Mesendoderm (in vitro differentiated cells): ENCODE results near the gene ARAP2.

Source experiments
- DNase-seq: peaks from one replicate; pipeline ENCODE4 v3.0.0; 2013
- H2AK5ac ChIP-seq: 2 replicates; pipeline ENCODE4 v1.6.1; 2013; ENCODE audit warnings: low read length, inconsistent platforms
- H2BK120ac ChIP-seq: 2 replicates; pipeline ENCODE4 v1.6.1; 2013; ENCODE audit warnings: low read depth, mild to moderate bottlenecking, low read length, moderate library complexity, mixed read lengths
- H2BK15ac ChIP-seq: replicated peaks from 2 replicates; pipeline ENCODE4 v1.6.1; 2013; ENCODE audit warnings: low read depth, mild to moderate bottlenecking, moderate library complexity
- H2BK5ac ChIP-seq: 2 replicates; pipeline ENCODE4 v1.6.1; 2013; ENCODE audit warnings: low read length, inconsistent platforms
- H3K18ac ChIP-seq: 2 replicates; pipeline ENCODE4 v1.6.1; 2013; ENCODE audit warnings: mild to moderate bottlenecking, low read length, mixed read lengths
- H3K23ac ChIP-seq: one replicate; pipeline ENCODE4 v1.6.1; 2013; ENCODE audit warnings: low read length
- H3K27ac ChIP-seq: 2 replicates; pipeline ENCODE4 v1.5.1; 2013; ENCODE audit warnings: low read depth, mild to moderate bottlenecking, inconsistent platforms, low read length, moderate library complexity
- H3K27me3 ChIP-seq: 2 replicates; pipeline ENCODE4 v1.6.1; 2013; ENCODE audit warnings: low read length, control low read depth, mild to moderate bottlenecking, inconsistent platforms; ENCODE audit not compliant: insufficient read depth, poor library complexity
- H3K36me3 ChIP-seq: 2 replicates; pipeline ENCODE4 v1.6.1; 2013; ENCODE audit warnings: low read length, inconsistent platforms; ENCODE audit not compliant: control insufficient read depth, insufficient read depth
- H3K4ac ChIP-seq: one replicate; pipeline ENCODE4 v1.6.1; 2013; ENCODE audit warnings: low read depth, mild to moderate bottlenecking, low read length, moderate library complexity
- H3K4me1 ChIP-seq: 2 replicates; pipeline ENCODE4 v1.6.1; 2013; ENCODE audit warnings: low read depth, low read length, inconsistent platforms; ENCODE audit not compliant: control insufficient read depth
- H3K4me2 ChIP-seq: 2 replicates; pipeline ENCODE4 v1.6.1; 2013; ENCODE audit warnings: low read length
- H3K4me3 ChIP-seq: 2 replicates; pipeline ENCODE4 v1.5.1; 2013; ENCODE audit warnings: mild to moderate bottlenecking, low read length
- H3K56ac ChIP-seq: one replicate; pipeline ENCODE4 v1.6.1; 2013; ENCODE audit warnings: low read length
- H3K79me1 ChIP-seq: 2 replicates; pipeline ENCODE4 v1.6.1; 2013; ENCODE audit warnings: low read length, inconsistent platforms
- H3K79me2 ChIP-seq: 2 replicates; pipeline ENCODE4 v1.6.1; 2013; ENCODE audit warnings: mild to moderate bottlenecking, low read length; ENCODE audit not compliant: control insufficient read depth, insufficient read depth
- H3K9ac ChIP-seq: 2 replicates; pipeline ENCODE4 v1.6.1; 2013; ENCODE audit warnings: low read length, inconsistent platforms
- H4K5ac ChIP-seq: one replicate; pipeline ENCODE4 v1.6.1; 2013; ENCODE audit warnings: low read length
- H4K8ac ChIP-seq: one replicate; pipeline ENCODE4 v1.6.1; 2013; ENCODE audit warnings: low read depth, mild to moderate bottlenecking, control low read depth, low read length, moderate library complexity
- WGBS: extraction: QIAGEN DNeasy Blood & Tissue Kit; methylation state at CpG from one replicate; pipeline ENCODE4 v1.1.7; 2013; ENCODE audit warnings: low lambda C conversion rate, missing lambda C conversion rate; ENCODE audit not compliant: insufficient coverage; ENCODE audit errors: extremely low coverage; 5-methylcytosine and 5-hydroxymethylcytosine counted together

The ARAP2 gene

DNA sequence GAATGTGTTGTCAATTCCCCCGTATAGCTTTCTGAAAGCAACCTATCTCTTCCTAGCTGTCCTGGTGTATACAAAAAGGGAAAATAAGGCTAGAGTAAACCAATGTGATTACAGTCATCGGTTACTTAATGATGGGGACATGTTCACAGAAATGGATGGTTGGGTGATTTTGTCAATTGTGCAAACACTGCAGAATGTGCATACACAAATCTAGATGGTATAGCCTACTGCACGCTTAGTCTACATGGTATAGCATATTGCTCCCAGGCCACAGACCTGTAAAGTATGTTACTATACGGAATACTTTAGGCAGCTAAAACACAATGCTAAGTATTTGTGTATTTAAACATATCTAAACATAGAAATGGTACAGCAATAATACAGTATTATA is 42.2 kb upstream of the ARAP2 start:
- H3K4me1 ChIP-seq = no peaks in the 10 kb centered on the region
- no peak overlapping the region for H3K18ac ChIP-seq
- no peak overlapping the region for H2AK5ac ChIP-seq
- DNase-seq = no peak
- no peaks in the 10 kb centered on the region for H3K27me3 ChIP-seq
- no peak overlapping the region for H2BK5ac ChIP-seq
- H4K5ac ChIP-seq = no peak overlapping the region
- no peak overlapping the region for H3K27ac ChIP-seq
- H3K9ac ChIP-seq = no peak overlapping the region
- H3K4me2 ChIP-seq = no peak overlapping the region
- no peak overlapping the region for H3K4ac ChIP-seq
- H3K56ac ChIP-seq = no peak overlapping the region
- no peaks in the 10 kb centered on the region for H3K79me2 ChIP-seq
- no peak overlapping the region for H4K8ac ChIP-seq
- no peak overlapping the region for H3K4me3 ChIP-seq
- no peaks in the 10 kb centered on the region for H3K36me3 ChIP-seq
- H2BK15ac ChIP-seq = no peak overlapping the region
- H2BK120ac ChIP-seq = no peak overlapping the region
- no peak overlapping the region for H3K23ac ChIP-seq
- no peaks in the 10 kb centered on the region for H3K79me1 ChIP-seq
- WGBS = no CpG with 5 or more reads among the region's 4 CpGs

GRCh38 chr4:36285784-36286480 is 41.6 kb upstream of the ARAP2 start:
- no peak overlapping the region for H3K4me3 ChIP-seq
- WGBS = no CpG with 5 or more reads among the region's 6 CpGs
- no peak overlapping the region for H4K5ac ChIP-seq
- H2BK5ac ChIP-seq = no peak overlapping the region
- H3K36me3 ChIP-seq = no peaks in the 10 kb centered on the region
- H3K56ac ChIP-seq = no peak overlapping the region
- H2BK120ac ChIP-seq = no peak overlapping the region
- H4K8ac ChIP-seq = no peak overlapping the region
- no peak for DNase-seq
- H3K79me2 ChIP-seq = no peaks in the 10 kb centered on the region
- no peak overlapping the region for H3K9ac ChIP-seq
- no peak overlapping the region for H2AK5ac ChIP-seq
- H3K79me1 ChIP-seq = no peaks in the 10 kb centered on the region
- no peaks in the 10 kb centered on the region for H3K4me1 ChIP-seq
- H3K27me3 ChIP-seq = no peaks in the 10 kb centered on the region
- H3K27ac ChIP-seq = no peak overlapping the region
- H3K4me2 ChIP-seq = no peak overlapping the region
- H3K23ac ChIP-seq = no peak overlapping the region
- no peak overlapping the region for H3K4ac ChIP-seq
- no peak overlapping the region for H2BK15ac ChIP-seq
- H3K18ac ChIP-seq = no peak overlapping the region

- Histone ChIP-seq H3K36me3 (no peaks in the 10 kb centered on the region), H3K4me2 (no peak overlapping the region), H2BK120ac (no peak overlapping the region), H3K56ac (no peak overlapping the region), H3K23ac (no peak overlapping the region), H3K9ac (no peak overlapping the region), H4K8ac (no peak overlapping the region), H3K79me1 (no peaks in the 10 kb centered on the region), H2BK5ac (no peak overlapping the region), H3K4ac (no peak overlapping the region), H4K5ac (no peak overlapping the region), H3K4me1 (peaks cover 5% of the 10 kb centered on the region), H2AK5ac (no peak overlapping the region), H3K27me3 (no peaks in the 10 kb centered on the region), H2BK15ac (no peak overlapping the region), H3K18ac (no peak overlapping the region), H3K27ac (no peak overlapping the region), H3K79me2 (no peaks in the 10 kb centered on the region), H3K4me3 (no peak overlapping the region)
- no peak for DNase-seq
- no CpG with 5 or more reads among the region's 2 CpGs for WGBS
Measured at GRCh38 chr4:36283912-36284465, 39.7 kb upstream of the ARAP2 start.

- H4K8ac ChIP-seq = no peak overlapping the region
- H3K27me3 ChIP-seq = no peaks in the 10 kb centered on the region
- no peaks in the 10 kb centered on the region for H3K36me3 ChIP-seq
- no peak overlapping the region for H3K18ac ChIP-seq
- no peak overlapping the region for H3K9ac ChIP-seq
- H3K4ac ChIP-seq = no peak overlapping the region
- H3K4me2 ChIP-seq = no peak overlapping the region
- H3K27ac ChIP-seq = no peak overlapping the region
- no peak overlapping the region for H3K23ac ChIP-seq
- H2BK5ac ChIP-seq = no peak overlapping the region
- H4K5ac ChIP-seq = no peak overlapping the region
- no peak overlapping the region for H2BK15ac ChIP-seq
- H3K56ac ChIP-seq = no peak overlapping the region
- DNase-seq = no peak
- no peak overlapping the region for H3K4me3 ChIP-seq
- H3K79me1 ChIP-seq = no peaks in the 10 kb centered on the region
- peaks cover 5% of the 10 kb centered on the region for H3K4me1 ChIP-seq
- no peak overlapping the region for H2AK5ac ChIP-seq
- H3K79me2 ChIP-seq = no peaks in the 10 kb centered on the region
- no peak overlapping the region for H2BK120ac ChIP-seq
Measured at GRCh38 chr4:36282503-36283030, 38.3 kb upstream of the ARAP2 start.

DNA sequence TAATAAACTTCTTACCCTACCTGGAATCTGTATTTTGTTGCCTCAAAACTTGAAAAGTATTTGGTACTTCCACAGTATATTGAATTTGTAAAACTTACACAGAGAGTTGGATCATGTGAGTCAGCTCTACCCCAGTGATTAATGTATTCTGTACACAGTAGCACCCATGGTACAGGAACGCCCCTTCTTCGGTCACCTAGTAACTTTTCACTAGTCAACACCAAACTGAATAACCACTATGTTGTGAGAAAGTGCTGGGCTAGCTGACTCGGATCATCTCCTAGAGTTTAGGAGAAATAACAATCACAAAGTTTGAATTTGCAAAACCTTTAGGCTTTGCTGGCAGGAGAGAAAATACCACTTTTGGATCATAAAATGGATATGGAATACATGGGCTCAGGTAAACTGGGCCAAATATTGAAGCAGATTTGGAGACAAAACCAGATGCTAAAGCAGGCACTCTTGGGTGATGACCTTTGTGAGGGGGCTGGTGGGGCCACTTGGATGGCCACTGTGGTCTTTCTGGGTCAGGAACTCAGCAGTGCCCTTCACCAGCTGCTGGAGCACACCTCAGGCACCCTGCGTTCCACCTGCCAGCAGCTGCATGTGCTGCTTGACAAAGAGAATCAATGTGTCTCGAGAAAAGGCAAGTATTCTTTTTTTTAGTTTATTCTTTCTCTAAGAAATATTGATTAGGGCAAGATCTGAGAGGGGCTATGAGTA is 37.2 kb upstream of the ARAP2 start, which contains the start of gene DTHD1:
Gene DTHD1 (plus strand): TSS at position 233 of the 723 bp plus-strand sequence. CDS start 143 bp downstream, at position 376.
- H2BK5ac ChIP-seq = no peak within 1 kb of the TSS
- H3K18ac ChIP-seq = no peak within 1 kb of the TSS
- H3K79me1 ChIP-seq = no peaks in the 10 kb centered on the region
- H3K27ac ChIP-seq = no peak within 1 kb of the TSS
- H3K79me2 ChIP-seq = no peaks in the 10 kb centered on the region
- H3K36me3 ChIP-seq = no peaks in the 10 kb centered on the region
- no peak within 1 kb of the TSS for H3K56ac ChIP-seq
- no peak within 1 kb of the TSS for H2BK120ac ChIP-seq
- H3K4me1 ChIP-seq = peaks cover 5% of the 10 kb centered on the region
- no peak within 1 kb of the TSS for H3K4me3 ChIP-seq
- H3K9ac ChIP-seq = no peak within 1 kb of the TSS
- no peak within 1 kb of the TSS for H4K5ac ChIP-seq
- no peak within 1 kb of the TSS for H3K4ac ChIP-seq
- no peak within 1 kb of the TSS for H2AK5ac ChIP-seq
- WGBS = no CpG with 5 or more reads among the region's 5 CpGs
- no peaks in the 10 kb centered on the region for H3K27me3 ChIP-seq
- no peak within 1 kb of the TSS for H3K23ac ChIP-seq
- no peak within 1 kb of the TSS for H2BK15ac ChIP-seq
- H4K8ac ChIP-seq = no peak within 1 kb of the TSS
- no peak within 1 kb of the TSS for H3K4me2 ChIP-seq
- no peak for DNase-seq
